Neuronal stem cell (in vitro differentiated cells): ENCODE results near the gene MAP4K5.

ENCODE experiments used
- DNase-seq: peaks from one replicate; pipeline ENCODE4 v3.0.0-alpha.2; 2013; ENCODE audit warnings: low spot score
- H2AFZ ChIP-seq: one replicate; pipeline ENCODE4 v1.6.1; 2013; ENCODE audit warnings: mild to moderate bottlenecking, low read length, inconsistent platforms
- H2AK5ac ChIP-seq: 2 replicates; pipeline ENCODE4 v1.6.1; 2013; ENCODE audit warnings: low read depth, mild to moderate bottlenecking, inconsistent platforms, low read length, moderate library complexity, mixed read lengths
- H2BK120ac ChIP-seq: 2 replicates; pipeline ENCODE4 v1.6.1; 2013; ENCODE audit warnings: low read depth, mild to moderate bottlenecking, inconsistent platforms, low read length, moderate library complexity, mixed read lengths
- H2BK12ac ChIP-seq: one replicate; pipeline ENCODE4 v1.6.1; 2013; ENCODE audit warnings: low read length, inconsistent platforms
- H2BK15ac ChIP-seq: 2 replicates; pipeline ENCODE4 v1.6.1; 2013; ENCODE audit warnings: mild to moderate bottlenecking, low read length, inconsistent platforms, mixed read lengths
- H2BK5ac ChIP-seq: one replicate; pipeline ENCODE4 v1.6.1; 2013; ENCODE audit warnings: inconsistent platforms, mild to moderate bottlenecking, low read length, moderate library complexity
- H3K14ac ChIP-seq: one replicate; pipeline ENCODE4 v1.6.1; 2013; ENCODE audit warnings: low read length, inconsistent platforms
- H3K18ac ChIP-seq: 2 replicates; pipeline ENCODE4 v1.6.1; 2013; ENCODE audit warnings: low read length, inconsistent platforms
- H3K23ac ChIP-seq: 2 replicates; pipeline ENCODE4 v1.6.1; 2013; ENCODE audit warnings: low read depth, mild to moderate bottlenecking, mixed read lengths, low read length, inconsistent platforms; ENCODE audit not compliant: poor library complexity
- H3K27ac ChIP-seq: replicated peaks from 3 replicates; pipeline ENCODE4 v1.5.1; 2013; ENCODE audit warnings: low read length, inconsistent platforms
- H3K27me3 ChIP-seq, 3 experiments: 2 replicates each; pipeline ENCODE4 v1.6.1; 2013; ENCODE audit warnings: low read length in 3 of 3, mild to moderate bottlenecking in 2 of 3, inconsistent platforms in 1 of 3, low read depth in 1 of 3, mixed read lengths in 1 of 3, moderate library complexity in 1 of 3; ENCODE audit not compliant: control insufficient read depth in 3 of 3, insufficient read depth in 3 of 3
- H3K36me3 ChIP-seq, 2 donors: replicated peaks in 1 of 2; 2 replicates each; pipeline ENCODE4 v1.6.1; 2013; ENCODE audit warnings: low read length in 2 of 2; ENCODE audit not compliant: control insufficient read depth in 2 of 2, insufficient read depth in 2 of 2
- H3K4ac ChIP-seq: 2 replicates; pipeline ENCODE4 v1.6.1; 2013; ENCODE audit warnings: inconsistent platforms, mild to moderate bottlenecking, low read length, moderate library complexity
- H3K4me1 ChIP-seq, 2 donors: 1 replicate in 1 of 2; 2 replicates in 1 of 2; pipeline ENCODE4 v1.6.1; 2013; ENCODE audit warnings: low read length in 2 of 2, low read depth in 1 of 2; ENCODE audit not compliant: control insufficient read depth in 2 of 2, insufficient read depth in 1 of 2
- H3K4me2 ChIP-seq: one replicate; pipeline ENCODE4 v1.6.1; 2013; ENCODE audit warnings: mild to moderate bottlenecking, low read length, inconsistent platforms; ENCODE audit not compliant: insufficient read depth, poor library complexity, severe bottlenecking
- H3K4me3 ChIP-seq, 2 donors: 2 replicates each; pipeline ENCODE4 v1.5.1; 2013; ENCODE audit warnings: low read length in 2 of 2, mild to moderate bottlenecking in 2 of 2, inconsistent platforms in 1 of 2, moderate library complexity in 1 of 2
- H3K79me1 ChIP-seq: one replicate; pipeline ENCODE4 v1.6.1; 2013; ENCODE audit warnings: low read depth, mild to moderate bottlenecking, inconsistent platforms, low read length, moderate library complexity
- H3K9ac ChIP-seq: one replicate; pipeline ENCODE4 v1.6.1; 2013; ENCODE audit warnings: mild to moderate bottlenecking, low read depth, low read length, inconsistent platforms; ENCODE audit not compliant: poor library complexity
- H3K9me3 ChIP-seq, 2 donors: replicated peaks in 1 of 2; 2 replicates each; pipeline versions ENCODE3 to v1.6.1; 2013; ENCODE audit warnings: low read length in 2 of 2, mild to moderate bottlenecking in 2 of 2, inconsistent platforms in 1 of 2, low read depth in 1 of 2, mixed read lengths in 1 of 2, moderate library complexity in 1 of 2; ENCODE audit not compliant: control insufficient read depth in 2 of 2, insufficient read depth in 1 of 2
- H4K8ac ChIP-seq: one replicate; pipeline ENCODE4 v1.6.1; 2013; ENCODE audit warnings: low read depth, mild to moderate bottlenecking, inconsistent platforms, low read length, moderate library complexity
- H4K91ac ChIP-seq: one replicate; pipeline ENCODE4 v1.6.1; 2013; ENCODE audit warnings: low read length, low read depth, mild to moderate bottlenecking, inconsistent platforms; ENCODE audit not compliant: poor library complexity
- WGBS, 2 donors: extraction: QIAGEN DNeasy Blood & Tissue Kit; methylation state at CpG; one replicate each; pipeline ENCODE4 v1.1.7; 2013; ENCODE audit warnings: missing lambda C conversion rate in 2 of 2, mixed read lengths in 1 of 2; ENCODE audit not compliant: insufficient read length in 2 of 2, insufficient replicate concordance in 1 of 2; ENCODE audit errors: extremely low coverage in 2 of 2; 5-methylcytosine and 5-hydroxymethylcytosine counted together

MAP4K5 gene

GRCh38 chr14:50479041-50479440 lies 53.3 kb downstream of the MAP4K5 start:
- Histone ChIP-seq H2AFZ (no peak overlapping the region), H2BK12ac (no peak overlapping the region), H4K8ac (no peak overlapping the region), H3K9me3 (peaks cover 0 to 75% of the 10 kb centered on the region in 2 donors), H3K9ac (no peak overlapping the region), H3K4ac (no peak overlapping the region), H3K4me2 (no peak overlapping the region), H3K27ac (no peak overlapping the region), H3K14ac (no peak overlapping the region), H3K36me3 (peaks cover 5 to 85% of the 10 kb centered on the region in 2 donors), H3K18ac (no peak overlapping the region), H3K27me3 (no peaks in the 10 kb centered on the region), H2BK5ac (no peak overlapping the region), H3K4me1 (no peaks in the 10 kb centered on the region), H3K79me1 (no peaks in the 10 kb centered on the region), H2AK5ac (no peak overlapping the region), H2BK120ac (no peak overlapping the region), H2BK15ac (no peak overlapping the region), H4K91ac (no peak overlapping the region), H3K4me3 (no peak overlapping the region), H3K23ac (no peak overlapping the region)
- WGBS, 2 donors = 100% methylated on average over 1 of the region's 2 CpGs; no CpG with 5 or more reads in 1 of the 2 donors
- no peak for DNase-seq

GRCh38 chr14:50477760-50478159 lies 54.6 kb downstream of the MAP4K5 start:
- H2BK120ac ChIP-seq = no peak overlapping the region
- no peak overlapping the region for H4K91ac ChIP-seq
- no peak overlapping the region for H3K4ac ChIP-seq
- H3K79me1 ChIP-seq = no peaks in the 10 kb centered on the region
- H2BK5ac ChIP-seq = no peak overlapping the region
- no peak overlapping the region for H3K14ac ChIP-seq
- no peak overlapping the region for H3K27ac ChIP-seq
- no peaks in the 10 kb centered on the region for H3K4me1 ChIP-seq
- H3K9ac ChIP-seq = no peak overlapping the region
- H2AK5ac ChIP-seq = no peak overlapping the region
- no peak overlapping the region for H4K8ac ChIP-seq
- H3K18ac ChIP-seq = no peak overlapping the region
- H2AFZ ChIP-seq = no peak overlapping the region
- no peak overlapping the region for H3K23ac ChIP-seq
- peaks cover 6 to 86% of the 10 kb centered on the region in 2 donors for H3K36me3 ChIP-seq
- H3K27me3 ChIP-seq = no peaks in the 10 kb centered on the region
- no peak overlapping the region for H2BK12ac ChIP-seq
- no peak for DNase-seq
- H2BK15ac ChIP-seq = no peak overlapping the region
- H3K9me3 ChIP-seq = peaks cover 0 to 79% of the 10 kb centered on the region in 2 donors
- no peak overlapping the region for H3K4me3 ChIP-seq
- H3K4me2 ChIP-seq = no peak overlapping the region
- WGBS, 2 donors = no CpG with 5 or more reads among the region's 2 CpGs

- Histone ChIP-seq H3K27me3 (no peaks in the 10 kb centered on the region), H4K8ac (no peak overlapping the region), H3K4me3 (no peak overlapping the region), H2AK5ac (no peak overlapping the region), H3K4ac (no peak overlapping the region), H3K4me1 (no peaks in the 10 kb centered on the region), H3K14ac (no peak overlapping the region), H3K18ac (no peak overlapping the region), H3K4me2 (no peak overlapping the region), H2AFZ (no peak overlapping the region), H3K9me3 (peaks cover 0 to 84% of the 10 kb centered on the region in 2 donors), H3K27ac (no peak overlapping the region), H2BK15ac (no peak overlapping the region), H3K79me1 (no peaks in the 10 kb centered on the region), H3K9ac (no peak overlapping the region), H2BK120ac (no peak overlapping the region), H2BK5ac (no peak overlapping the region), H4K91ac (no peak overlapping the region), H3K36me3 (peaks cover 8 to 86% of the 10 kb centered on the region in 2 donors), H2BK12ac (no peak overlapping the region), H3K23ac (no peak overlapping the region)
- DNase-seq = no peak
- WGBS, 2 donors = no CpG with 5 or more reads among the region's 1 CpG
These were observed 56.2 kb downstream of the MAP4K5 start for GRCh38 chr14:50476134-50476533.

DNA sequence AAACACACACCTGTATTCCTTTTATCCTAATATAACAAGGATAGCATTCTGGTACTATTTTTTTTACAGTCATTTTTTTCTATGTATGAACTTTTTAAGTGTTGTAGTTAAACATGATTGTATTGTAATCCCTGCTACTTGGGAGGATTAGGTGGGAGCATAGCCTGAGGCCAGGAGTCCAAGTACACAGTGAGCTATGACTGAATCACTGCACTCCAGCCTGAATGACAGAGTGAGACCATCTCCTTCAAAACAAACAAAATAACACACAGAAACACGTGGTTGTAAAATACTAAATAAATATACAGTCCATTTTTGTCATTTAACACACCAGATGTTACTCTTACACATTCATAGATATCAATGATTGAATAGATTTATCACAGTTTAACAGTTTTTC lies 56.9 kb downstream of the MAP4K5 start:
- peaks cover 8 to 86% of the 10 kb centered on the region in 2 donors for H3K36me3 ChIP-seq
- no peak overlapping the region for H2BK5ac ChIP-seq
- no peak overlapping the region for H2BK120ac ChIP-seq
- no peak overlapping the region for H3K4me2 ChIP-seq
- H2AFZ ChIP-seq = no peak overlapping the region
- H3K4ac ChIP-seq = no peak overlapping the region
- H3K14ac ChIP-seq = no peak overlapping the region
- no peaks in the 10 kb centered on the region for H3K4me1 ChIP-seq
- no peaks in the 10 kb centered on the region for H3K27me3 ChIP-seq
- no peak overlapping the region for H4K91ac ChIP-seq
- no peak overlapping the region for H3K4me3 ChIP-seq
- H2BK15ac ChIP-seq = no peak overlapping the region
- H2AK5ac ChIP-seq = no peak overlapping the region
- H3K79me1 ChIP-seq = no peaks in the 10 kb centered on the region
- no peak overlapping the region for H3K18ac ChIP-seq
- H3K23ac ChIP-seq = no peak overlapping the region
- H2BK12ac ChIP-seq = no peak overlapping the region
- no peak for DNase-seq
- no peak overlapping the region for H3K9ac ChIP-seq
- WGBS, 2 donors = no CpG with 5 or more reads among the region's 1 CpG
- H3K9me3 ChIP-seq = peaks cover 0 to 85% of the 10 kb centered on the region in 2 donors
- no peak overlapping the region for H3K27ac ChIP-seq
- H4K8ac ChIP-seq = no peak overlapping the region
